OCI-LY3 (cell line): ENCODE data around the gene CACNA2D3.

Experiments
- H2AFZ ChIP-seq: fragments of 200-600, 300-600 bp; shearing (Covaris generic); 2 replicates; pipeline ENCODE4 v1.6.0; 2014; ENCODE audit warnings: antibody characterized with exemption, low read depth, low read length
- H3K27ac ChIP-seq: fragments of 200-600, 300-600 bp; sonication (generic); 2 replicates; pipeline ENCODE4 v1.5.1; 2014; ENCODE audit warnings: mild to moderate bottlenecking, low read length, moderate library complexity, mixed read lengths
- H3K27me3 ChIP-seq: fragments of 200-600, 300-600 bp; sonication (generic); 2 replicates; pipeline ENCODE4 v1.6.1; 2014; ENCODE audit warnings: low read depth, low read length, mixed read lengths
- H3K36me3 ChIP-seq: fragments of 200-600, 300-600 bp; sonication (generic); replicated peaks from 2 replicates; pipeline ENCODE3; 2014; ENCODE audit warnings: low read depth, low read length, mixed read lengths
- H3K4me1 ChIP-seq: fragments of 300-600, 200-600 bp; sonication (generic); 2 replicates; pipeline ENCODE4 v1.6.1; 2014; ENCODE audit warnings: low read length, mixed read lengths
- H3K4me2 ChIP-seq: fragments of 200-600, 300-600 bp; sonication (generic); 2 replicates; pipeline ENCODE4 v1.6.1; 2014; ENCODE audit warnings: low read length, mixed read lengths
- H3K4me3 ChIP-seq: fragments of 300-600, 200-600 bp; sonication (generic); 2 replicates; pipeline ENCODE4 v1.5.1; 2014; ENCODE audit warnings: antibody characterized with exemption, mild to moderate bottlenecking, low read length, moderate library complexity
- H3K79me2 ChIP-seq: fragments of 300-600, 200-600 bp; shearing (Covaris generic); 2 replicates; pipeline ENCODE4 v1.6.1; 2014; ENCODE audit warnings: mild to moderate bottlenecking, low read length, mixed read lengths
- H3K9ac ChIP-seq: fragments of 300-600, 200-600 bp; shearing (Covaris generic); 2 replicates; pipeline ENCODE4 v1.6.0; 2014; ENCODE audit warnings: mild to moderate bottlenecking, low read length, moderate library complexity
- H3K9me3 ChIP-seq: fragments of 200-600, 300-600 bp; shearing (Covaris generic); 2 replicates; pipeline ENCODE4 v1.6.1; 2014; ENCODE audit warnings: low read length, mixed read lengths; ENCODE audit not compliant: insufficient read depth
- H4K20me1 ChIP-seq: fragments of 200-600, 300-600 bp; sonication (generic); 2 replicates; pipeline ENCODE4 v1.6.1; 2016; ENCODE audit warnings: low read length, mixed read lengths; ENCODE audit not compliant: insufficient read depth
- CTCF ChIP-seq: fragments of 200-600, 300-600 bp; sonication (generic); IDR thresholded peaks from 2 replicates; pipeline ENCODE4 v1.5.1; 2014; ENCODE audit warnings: antibody characterized with exemption, low read length, low read depth
- EZH2phosphoT487 ChIP-seq: fragments of 200-600 bp; shearing (Covaris generic); IDR thresholded peaks from 2 replicates; pipeline ENCODE4 v1.6.1; 2018; ENCODE audit warnings: antibody characterized with exemption, mixed run types, low read depth

The CACNA2D3 gene

GRCh38 chr3:54303517-54304375 is 181.4 kb downstream of the CACNA2D3 start:
- no peak for TF ChIP-seq CTCF
- TF ChIP-seq EZH2phosphoT487, result no peak
- H2AFZ ChIP-seq, result no peak overlapping the region

GRCh38 chr3:54304877-54305276 is 182.5 kb downstream of the CACNA2D3 start:
- Histone ChIP-seq H3K27me3 (peaks cover 30% of the 10 kb centered on the region; the same call in 1 of the 2 replicates), H2AFZ (no peak overlapping the region), H3K27ac (no peak overlapping the region), H3K9me3 (no peaks in the 10 kb centered on the region), H3K9ac (no peak overlapping the region), H3K4me1 (no peaks in the 10 kb centered on the region), H3K79me2 (no peaks in the 10 kb centered on the region), H4K20me1 (no peaks in the 10 kb centered on the region), H3K36me3 (no peaks in the 10 kb centered on the region), H3K4me3 (no peak overlapping the region), H3K4me2 (no peak overlapping the region)
- no peak for TF ChIP-seq CTCF
- TF ChIP-seq EZH2phosphoT487, result no peak

More at GRCh38 chr3:54303517-54304375, 181.4 kb downstream of the CACNA2D3 start:
- no peaks in the 10 kb centered on the region for H3K4me1 ChIP-seq
- H3K4me3 ChIP-seq, result no peak overlapping the region
- no peak overlapping the region for H3K9ac ChIP-seq
- H3K4me2 ChIP-seq, result no peak overlapping the region
- no peaks in the 10 kb centered on the region for H3K9me3 ChIP-seq
- H3K27me3 ChIP-seq, result peaks cover 34% of the 10 kb centered on the region; the same call in 1 of the 2 replicates
- no peaks in the 10 kb centered on the region for H3K36me3 ChIP-seq
- H3K79me2 ChIP-seq, result no peaks in the 10 kb centered on the region
- H3K27ac ChIP-seq, result no peak overlapping the region
- H4K20me1 ChIP-seq, result no peaks in the 10 kb centered on the region

- Histone ChIP-seq H3K79me2 (no peaks in the 10 kb centered on the region), H3K27me3 (peaks cover 30% of the 10 kb centered on the region; the same call in 1 of the 2 replicates), H3K9me3 (no peaks in the 10 kb centered on the region), H2AFZ (no peak overlapping the region), H3K4me3 (no peak overlapping the region), H3K9ac (no peak overlapping the region), H3K36me3 (no peaks in the 10 kb centered on the region), H3K27ac (no peak overlapping the region), H4K20me1 (no peaks in the 10 kb centered on the region), H3K4me2 (no peak overlapping the region), H3K4me1 (no peaks in the 10 kb centered on the region)
- no peak for TF ChIP-seq CTCF
- TF ChIP-seq EZH2phosphoT487, result no peak
These were observed 183.2 kb downstream of the CACNA2D3 start for GRCh38 chr3:54305409-54306099.

- H2AFZ ChIP-seq, result no peak overlapping the region
- no peaks in the 10 kb centered on the region for H3K4me1 ChIP-seq
- no peak overlapping the region for H3K4me2 ChIP-seq
- no peak overlapping the region for H3K9ac ChIP-seq
- no peaks in the 10 kb centered on the region for H4K20me1 ChIP-seq
- no peaks in the 10 kb centered on the region for H3K9me3 ChIP-seq
- TF ChIP-seq EZH2phosphoT487 (no peak), CTCF (no peak)
- H3K36me3 ChIP-seq, result no peaks in the 10 kb centered on the region
- H3K4me3 ChIP-seq, result no peak overlapping the region
- no peaks in the 10 kb centered on the region for H3K79me2 ChIP-seq
- no peak overlapping the region for H3K27ac ChIP-seq
- H3K27me3 ChIP-seq, result peaks cover 22% of the 10 kb centered on the region; the same call in 1 of the 2 replicates
These were observed 185.3 kb downstream of the CACNA2D3 start for GRCh38 chr3:54307566-54308180.
